KMS-11 (cell line): Measurements from ENCODE around the gene GATA3.

Source experiments
- H2AFZ ChIP-seq: fragments of 200-600 bp; sonication (generic); 2 replicates; pipeline ENCODE4 v1.6.1; 2016; ENCODE audit warnings: antibody characterized with exemption, mixed run types, low read depth
- H3K27ac ChIP-seq: fragments of 200-600 bp; sonication (generic); 2 replicates; pipeline ENCODE4 v1.6.1; 2016; ENCODE audit warnings: mild to moderate bottlenecking, mixed run types
- H3K27me3 ChIP-seq: fragments of 200-600 bp; sonication (generic); 2 replicates; pipeline ENCODE4 v1.6.1; 2017; ENCODE audit warnings: mild to moderate bottlenecking, low read depth, mixed run types, moderate library complexity; ENCODE audit not compliant: insufficient read depth
- H3K36me3 ChIP-seq: fragments of 200-600 bp; sonication (generic); 2 replicates; pipeline ENCODE4 v1.6.1; 2017; ENCODE audit warnings: mild to moderate bottlenecking, mixed run types; ENCODE audit not compliant: insufficient read depth
- H3K4me1 ChIP-seq: fragments of 200-600 bp; sonication (generic); 2 replicates; pipeline ENCODE4 v1.6.1; 2016; ENCODE audit warnings: mild to moderate bottlenecking, low read depth, mixed run types; ENCODE audit not compliant: poor library complexity, severe bottlenecking
- H3K4me2 ChIP-seq: fragments of 200-600 bp; sonication (generic); 2 replicates; pipeline ENCODE4 v1.7.0; 2016; ENCODE audit warnings: mild to moderate bottlenecking, mixed run types
- H3K4me3 ChIP-seq: fragments of 200-600 bp; sonication (generic); IDR thresholded peaks from 2 replicates; pipeline ENCODE4 v1.6.1; 2017; ENCODE audit warnings: low read depth, low read length, mixed read lengths; ENCODE audit not compliant: insufficient read depth
- H3K79me2 ChIP-seq: fragments of 200-600 bp; sonication (generic); 2 replicates; pipeline ENCODE4 v1.6.1; 2016; ENCODE audit warnings: low read depth, mixed run types; ENCODE audit not compliant: insufficient read depth
- H3K9ac ChIP-seq: fragments of 200-600 bp; sonication (generic); 2 replicates; pipeline ENCODE4 v1.6.1; 2016; ENCODE audit warnings: mild to moderate bottlenecking, mixed run types
- H4K20me1 ChIP-seq: fragments of 200-600 bp; sonication (generic); 2 replicates; pipeline ENCODE4 v1.6.1; 2016; ENCODE audit warnings: mild to moderate bottlenecking, mixed run types; ENCODE audit not compliant: insufficient read depth
- TF ChIP-seq, protein P1 (sequence below): fragments of 200-600 bp; sonication (generic); conservative IDR thresholded peaks from 2 replicates; pipeline ENCODE4 v1.6.1; 2017; ENCODE audit warnings: low read depth, mild to moderate bottlenecking, antibody characterized with exemption, low read length, moderate library complexity, mixed read lengths

GATA3 gene

GRCh38 chr10:8071006-8071405 is 16.5 kb downstream of the GATA3 start:
- Histone ChIP-seq H2AFZ (no peak overlapping the region), H3K4me1 (no peaks in the 10 kb centered on the region), H3K4me2 (no peak overlapping the region), H3K36me3 (no peaks in the 10 kb centered on the region), H3K79me2 (no peaks in the 10 kb centered on the region), H3K27ac (no peak overlapping the region), H3K27me3 (no peaks in the 10 kb centered on the region), H3K9ac (no peak overlapping the region), H4K20me1 (no peaks in the 10 kb centered on the region), H3K4me3 (no peak overlapping the region)
- TF ChIP-seq, protein P1, sequence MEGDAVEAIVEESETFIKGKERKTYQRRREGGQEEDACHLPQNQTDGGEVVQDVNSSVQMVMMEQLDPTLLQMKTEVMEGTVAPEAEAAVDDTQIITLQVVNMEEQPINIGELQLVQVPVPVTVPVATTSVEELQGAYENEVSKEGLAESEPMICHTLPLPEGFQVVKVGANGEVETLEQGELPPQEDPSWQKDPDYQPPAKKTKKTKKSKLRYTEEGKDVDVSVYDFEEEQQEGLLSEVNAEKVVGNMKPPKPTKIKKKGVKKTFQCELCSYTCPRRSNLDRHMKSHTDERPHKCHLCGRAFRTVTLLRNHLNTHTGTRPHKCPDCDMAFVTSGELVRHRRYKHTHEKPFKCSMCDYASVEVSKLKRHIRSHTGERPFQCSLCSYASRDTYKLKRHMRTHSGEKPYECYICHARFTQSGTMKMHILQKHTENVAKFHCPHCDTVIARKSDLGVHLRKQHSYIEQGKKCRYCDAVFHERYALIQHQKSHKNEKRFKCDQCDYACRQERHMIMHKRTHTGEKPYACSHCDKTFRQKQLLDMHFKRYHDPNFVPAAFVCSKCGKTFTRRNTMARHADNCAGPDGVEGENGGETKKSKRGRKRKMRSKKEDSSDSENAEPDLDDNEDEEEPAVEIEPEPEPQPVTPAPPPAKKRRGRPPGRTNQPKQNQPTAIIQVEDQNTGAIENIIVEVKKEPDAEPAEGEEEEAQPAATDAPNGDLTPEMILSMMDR, result no peak

GRCh38 chr10:8071666-8072065 is 17.2 kb downstream of the GATA3 start:
- Histone ChIP-seq H2AFZ (no peak overlapping the region), H3K9ac (no peak overlapping the region), H3K27ac (no peak overlapping the region), H3K4me2 (no peak overlapping the region), H3K4me3 (no peak overlapping the region), H3K36me3 (no peaks in the 10 kb centered on the region), H3K79me2 (no peaks in the 10 kb centered on the region), H3K4me1 (no peaks in the 10 kb centered on the region), H4K20me1 (no peaks in the 10 kb centered on the region), H3K27me3 (no peaks in the 10 kb centered on the region)
- TF ChIP-seq, protein P1, result no peak

GRCh38 chr10:8072211-8072610 is 17.7 kb downstream of the GATA3 start:
- no peak overlapping the region for H2AFZ ChIP-seq
- H3K79me2 ChIP-seq, result no peaks in the 10 kb centered on the region
- H3K27ac ChIP-seq, result no peak overlapping the region
- no peaks in the 10 kb centered on the region for H3K4me1 ChIP-seq
- H3K9ac ChIP-seq, result no peak overlapping the region
- H4K20me1 ChIP-seq, result no peaks in the 10 kb centered on the region
- no peak overlapping the region for H3K4me2 ChIP-seq
- H3K27me3 ChIP-seq, result no peaks in the 10 kb centered on the region
- TF ChIP-seq, protein P1, result no peak
- no peak overlapping the region for H3K4me3 ChIP-seq
- H3K36me3 ChIP-seq, result no peaks in the 10 kb centered on the region

DNA sequence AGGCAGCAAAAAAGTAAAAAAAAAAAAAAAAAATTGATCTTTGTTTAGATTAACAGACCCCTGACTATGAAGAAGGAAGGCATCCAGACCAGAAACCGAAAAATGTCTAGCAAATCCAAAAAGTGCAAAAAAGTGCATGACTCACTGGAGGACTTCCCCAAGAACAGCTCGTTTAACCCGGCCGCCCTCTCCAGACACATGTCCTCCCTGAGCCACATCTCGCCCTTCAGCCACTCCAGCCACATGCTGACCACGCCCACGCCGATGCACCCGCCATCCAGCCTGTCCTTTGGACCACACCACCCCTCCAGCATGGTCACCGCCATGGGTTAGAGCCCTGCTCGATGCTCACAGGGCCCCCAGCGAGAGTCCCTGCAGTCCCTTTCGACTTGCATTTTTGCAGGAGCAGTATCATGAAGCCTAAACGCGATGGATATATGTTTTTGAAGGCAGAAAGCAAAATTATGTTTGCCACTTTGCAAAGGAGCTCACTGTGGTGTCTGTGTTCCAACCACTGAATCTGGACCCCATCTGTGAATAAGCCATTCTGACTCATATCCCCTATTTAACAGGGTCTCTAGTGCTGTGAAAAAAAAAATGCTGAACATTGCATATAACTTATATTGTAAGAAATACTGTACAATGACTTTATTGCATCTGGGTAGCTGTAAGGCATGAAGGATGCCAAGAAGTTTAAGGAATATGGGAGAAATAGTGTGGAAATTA is 19.4 kb downstream of the GATA3 start:
- no peak overlapping the region for H3K4me3 ChIP-seq
- TF ChIP-seq, protein P1, result no peak
- H2AFZ ChIP-seq, result no peak overlapping the region
- H3K27me3 ChIP-seq, result no peaks in the 10 kb centered on the region
- no peaks in the 10 kb centered on the region for H3K36me3 ChIP-seq
- no peaks in the 10 kb centered on the region for H3K79me2 ChIP-seq
- H3K4me1 ChIP-seq, result no peaks in the 10 kb centered on the region
- no peak overlapping the region for H3K9ac ChIP-seq
- H4K20me1 ChIP-seq, result no peaks in the 10 kb centered on the region
- no peak overlapping the region for H3K27ac ChIP-seq
- H3K4me2 ChIP-seq, result no peak overlapping the region
